ENCODE measurements around the gene CHCHD5. TPM values are rescaled to one million over a fixed set of nuclear protein-coding genes. Genes with fewer than 3 reads are reported as not detected.

CHCHD5 gene
- total RNA-seq, 1 donor from 2014 or later: 31.4 TPM

- Mint-ChIP-seq H3K27me3 (ENCODE audit: unreplicated experiment) (no peaks in the 10 kb centered on the region), H3K9me3 (ENCODE audit: unreplicated experiment) (no peaks in the 10 kb centered on the region), H3K27ac (ENCODE audit: unreplicated experiment) (peak overlapping the region; percentile 95), H3K36me3 (ENCODE audit: unreplicated experiment) (no peaks in the 10 kb centered on the region), H3K4me1 (ENCODE audit: unreplicated experiment) (peaks cover 54% of the 10 kb centered on the region), H3K4me3 (ENCODE audit: unreplicated experiment) (no peak overlapping the region)
- TF ChIP-seq CTCF (IDR thresholded peaks at IDR 0.05): no peak
- no peak for DNase-seq (ENCODE audit: extremely low spot score, unreplicated experiment)
These were observed 39.7 kb downstream of the CHCHD5 start for GRCh38 chr2:112623913-112624777.

GRCh38 chr2:112625474-112626114 is 41.2 kb downstream of the CHCHD5 start:
- DNase-seq (ENCODE audit: extremely low spot score, unreplicated experiment): no peak
- H3K9me3 Mint-ChIP-seq (ENCODE audit: unreplicated experiment): no peaks in the 10 kb centered on the region
- H3K27ac Mint-ChIP-seq (ENCODE audit: unreplicated experiment): peak overlapping the region; percentile 95
- peaks cover 69% of the 10 kb centered on the region for H3K4me1 Mint-ChIP-seq (ENCODE audit: unreplicated experiment)
- TF ChIP-seq CTCF (IDR thresholded peaks at IDR 0.05): no peak
- no peaks in the 10 kb centered on the region for H3K36me3 Mint-ChIP-seq (ENCODE audit: unreplicated experiment)
- no peaks in the 10 kb centered on the region for H3K27me3 Mint-ChIP-seq (ENCODE audit: unreplicated experiment)
- no peak overlapping the region for H3K4me3 Mint-ChIP-seq (ENCODE audit: unreplicated experiment)

- H3K4me1 Mint-ChIP-seq (ENCODE audit: unreplicated experiment): peaks cover 79% of the 10 kb centered on the region
- no peak for DNase-seq (ENCODE audit: extremely low spot score, unreplicated experiment)
- H3K4me3 Mint-ChIP-seq (ENCODE audit: unreplicated experiment): peak overlapping the region; percentile 18
- H3K27me3 Mint-ChIP-seq (ENCODE audit: unreplicated experiment): no peaks in the 10 kb centered on the region
- peak overlapping the region; percentile 95 for H3K27ac Mint-ChIP-seq (ENCODE audit: unreplicated experiment)
- peak; percentile 98 for TF ChIP-seq CTCF (IDR thresholded peaks at IDR 0.05)
- H3K9me3 Mint-ChIP-seq (ENCODE audit: unreplicated experiment): no peaks in the 10 kb centered on the region
- no peaks in the 10 kb centered on the region for H3K36me3 Mint-ChIP-seq (ENCODE audit: unreplicated experiment)
These were observed 42.2 kb downstream of the CHCHD5 start for GRCh38 chr2:112626604-112627059.

- no peaks in the 10 kb centered on the region for H3K9me3 Mint-ChIP-seq (ENCODE audit: unreplicated experiment)
- no peak for DNase-seq (ENCODE audit: extremely low spot score, unreplicated experiment)
- peaks cover 83% of the 10 kb centered on the region for H3K4me1 Mint-ChIP-seq (ENCODE audit: unreplicated experiment)
- peak overlapping the region; percentile 18 for H3K4me3 Mint-ChIP-seq (ENCODE audit: unreplicated experiment)
- H3K36me3 Mint-ChIP-seq (ENCODE audit: unreplicated experiment): no peaks in the 10 kb centered on the region
- no peak for TF ChIP-seq CTCF (IDR thresholded peaks at IDR 0.05)
- peak overlapping the region; percentile 95 for H3K27ac Mint-ChIP-seq (ENCODE audit: unreplicated experiment)
- no peaks in the 10 kb centered on the region for H3K27me3 Mint-ChIP-seq (ENCODE audit: unreplicated experiment)
These were observed 42.9 kb downstream of the CHCHD5 start for GRCh38 chr2:112627060-112628040.
